Measurements from ENCODE around the gene SDF2. TPM values are rescaled to one million over a fixed set of nuclear protein-coding genes. Genes with fewer than 3 reads are reported as not detected.

The SDF2 gene
- total RNA-seq, 4 donors from 2014 or later, result 28.9 to 74.6 (median 48.6) TPM

- Histone ChIP-seq H3K27me3 (no peaks in the 10 kb centered on the region), H3K36me3 (peaks cover 22 to 29% of the 10 kb centered on the region in 2 donors), H3K4me3 (replicated peaks in 1 of 3) (peak within 1 kb of the TSS; percentile 13 to 93 (median 77)), H3K9me3 (no peaks in the 10 kb centered on the region), H3K4me1 (peaks cover 19 to 28% of the 10 kb centered on the region in 2 donors), H3K27ac (peak within 1 kb of the TSS; percentile 86 to 89 (median 88))
- WGBS, 2 donors, result 1 to 2% methylated on average over 17 to 40 of the region's 89 CpGs
- intact Hi-C loops (cut with DNase I), result loop anchor here (5.0 kb wide), 1 partner anchor 82 kb away; the partner anchor contains the start of genes NEK8 and TLCD1
- peak; percentile 96 to 97 for DNase-seq
- TF ChIP-seq CTCF (IDR thresholded peaks at IDR 0.05) (peak in 2 of 6 experiments; percentile 22 to 25), POLR2A (IDR thresholded peaks at IDR 0.05) (peak in 1 of 2 donors; percentile 86)
Observed at GRCh38 chr17:28644787-28645575, 16.7 kb downstream of the SDF2 start, which contains the start of gene BLTP2. BLTP2 (minus strand) TSS chr17:28645158; CDS start chr17:28645056, 102 bp downstream.

- H3K36me3 ChIP-seq, result peaks cover 30 to 37% of the 10 kb centered on the region in 2 donors
- H3K9me3 ChIP-seq, result no peaks in the 10 kb centered on the region
- peak in 4 of 6 experiments; percentile 29 to 47 (median 38) for TF ChIP-seq CTCF (IDR thresholded peaks at IDR 0.05)
- TF ChIP-seq POLR2A (IDR thresholded peaks at IDR 0.05), result no peak
- peak; percentile 46 to 50 for DNase-seq
- intact Hi-C loops (cut with DNase I), result no loop called here
- peaks cover 19 to 28% of the 10 kb centered on the region in 2 donors for H3K4me1 ChIP-seq
- peak overlapping the region; percentile 79 to 89 (median 88) for H3K27ac ChIP-seq
- H3K4me3 ChIP-seq (replicated peaks in 1 of 3), result peak overlapping the region; percentile 13 to 93 (median 77)
- no peaks in the 10 kb centered on the region for H3K27me3 ChIP-seq
- 1% methylated on average over 17 of the region's 18 CpGs for WGBS, 2 donors
Observed at GRCh38 chr17:28643983-28644786, 17.5 kb downstream of the SDF2 start.

- H3K4me1 ChIP-seq, result peaks cover 18 to 21% of the 10 kb centered on the region in 2 donors
- H3K36me3 ChIP-seq, result peaks cover 51 to 55% of the 10 kb centered on the region in 2 donors
- no peaks in the 10 kb centered on the region for H3K9me3 ChIP-seq
- intact Hi-C loops (cut with DNase I), result no loop called here
- 94% methylated on average over 2 of the region's 2 CpGs for WGBS, 2 donors
- H3K27me3 ChIP-seq, result no peaks in the 10 kb centered on the region
- H3K27ac ChIP-seq, result no peak overlapping the region
- TF ChIP-seq POLR2A (IDR thresholded peaks at IDR 0.05), result no peak
- no peak for TF ChIP-seq CTCF (IDR thresholded peaks at IDR 0.05)
- DNase-seq, result no peak
- no peak overlapping the region for H3K4me3 ChIP-seq (replicated peaks in 1 of 3)
Observed at GRCh38 chr17:28641579-28641978, 20.1 kb downstream of the SDF2 start.

GRCh38 chr17:28635506-28635905, 26.2 kb downstream of the SDF2 start:
- Histone ChIP-seq H3K9me3 (no peaks in the 10 kb centered on the region), H3K27ac (no peak overlapping the region), H3K36me3 (peaks cover 85 to 100% of the 10 kb centered on the region in 2 donors), H3K4me1 (no peaks in the 10 kb centered on the region), H3K4me3 (replicated peaks in 1 of 3) (no peak overlapping the region), H3K27me3 (no peaks in the 10 kb centered on the region)
- 94 to 100% methylated on average over 1 of the region's 1 CpG for WGBS, 2 donors
- intact Hi-C loops (cut with DNase I), result no loop called here
- no peak for DNase-seq
- TF ChIP-seq POLR2A (IDR thresholded peaks at IDR 0.05), result no peak
- TF ChIP-seq CTCF (IDR thresholded peaks at IDR 0.05), result no peak
